Loucy (cell line): Measurements from ENCODE around the gene ABCC4.
"Not testable (repeated sequence)": the region's sequence is repeated elsewhere in the genome, so short reads cannot be mapped to it uniquely, and the experiment has no call there.

Source experiments
- H2AFZ ChIP-seq: fragments of 200-600 bp; sonication (generic); 2 replicates; pipeline ENCODE4 v1.6.0; 2016; ENCODE audit warnings: antibody characterized with exemption, mild to moderate bottlenecking, low read length, moderate library complexity
- H3F3A ChIP-seq: fragments of 200-600 bp; 2 replicates; pipeline ENCODE4 v1.6.0; 2016; ENCODE audit warnings: antibody characterized with exemption, low read depth, mild to moderate bottlenecking
- H3K27me3 ChIP-seq: fragments of 200-600 bp; sonication (generic); 2 replicates; pipeline ENCODE4 v1.6.1; 2014; ENCODE audit warnings: low read length, mild to moderate bottlenecking; ENCODE audit not compliant: insufficient read depth, poor library complexity, severe bottlenecking
- H3K36me3 ChIP-seq: fragments of 200-600 bp; sonication (generic); 2 replicates; pipeline ENCODE4 v1.6.1; 2016; ENCODE audit warnings: low read length; ENCODE audit not compliant: insufficient read depth
- H3K4me1 ChIP-seq: fragments of 200-600 bp; sonication (generic); 2 replicates; pipeline ENCODE4 v1.5.1; 2014; ENCODE audit warnings: low read length, mild to moderate bottlenecking; ENCODE audit not compliant: insufficient read depth, poor library complexity, severe bottlenecking
- H3K4me2 ChIP-seq: fragments of 200-600 bp; sonication (generic); 2 replicates; pipeline ENCODE4 v1.6.0; 2014; ENCODE audit warnings: antibody characterized with exemption, low read length, low read depth, mild to moderate bottlenecking; ENCODE audit not compliant: poor library complexity, severe bottlenecking
- H3K4me3 ChIP-seq: fragments of 200-600 bp; sonication (generic); 2 replicates; pipeline ENCODE4 v1.5.1; 2014; ENCODE audit warnings: low read length, mild to moderate bottlenecking, mixed read lengths; ENCODE audit not compliant: poor library complexity, severe bottlenecking
- H3K79me2 ChIP-seq: fragments of 200-600 bp; sonication (generic); 2 replicates; pipeline ENCODE4 v1.6.1; 2014; ENCODE audit warnings: low read length; ENCODE audit not compliant: insufficient read depth
- H3K9ac ChIP-seq: fragments of 200-600 bp; sonication (generic); 2 replicates; pipeline ENCODE4 v1.6.0; 2014; ENCODE audit warnings: mild to moderate bottlenecking, low read depth, low read length, moderate library complexity; ENCODE audit not compliant: poor library complexity, severe bottlenecking
- H3K9me2 ChIP-seq: fragments of 200-600 bp; sonication (generic); replicated peaks from 2 replicates; pipeline ENCODE4 v1.6.1; 2016; ENCODE audit warnings: low read depth, low read length, mixed read lengths
- H3K9me3 ChIP-seq: fragments of 200-600 bp; sonication (generic); 2 replicates; pipeline ENCODE4 v1.6.1; 2014; ENCODE audit warnings: mild to moderate bottlenecking, antibody characterized with exemption, low read length, low read depth; ENCODE audit not compliant: insufficient read depth
- H4K20me1 ChIP-seq: fragments of 200-600 bp; sonication (generic); 2 replicates; pipeline ENCODE4 v1.6.0; 2014; ENCODE audit warnings: antibody characterized with exemption, low read length, mild to moderate bottlenecking; ENCODE audit not compliant: insufficient read depth, poor library complexity, severe bottlenecking
- CTCF ChIP-seq: fragments of 200-600 bp; sonication (generic); conservative IDR thresholded peaks from 2 replicates; pipeline ENCODE4 v1.5.1; 2014; ENCODE audit warnings: mild to moderate bottlenecking, antibody characterized with exemption, low read length
- EZH2phosphoT487 ChIP-seq: fragments of 200-600 bp; IDR thresholded peaks from 2 replicates; pipeline ENCODE4 v1.6.1; 2018; ENCODE audit warnings: antibody characterized with exemption, mild to moderate bottlenecking, moderate library complexity, borderline replicate concordance

ABCC4 gene

GRCh38 chr13:95276037-95276505 lies 25.2 kb downstream of the ABCC4 start:
- TF ChIP-seq CTCF (no peak), EZH2phosphoT487 (no peak)
- no peaks in the 10 kb centered on the region for H3K4me1 ChIP-seq
- no peak overlapping the region for H2AFZ ChIP-seq
- no peaks in the 10 kb centered on the region for H3K36me3 ChIP-seq
- H3K79me2 ChIP-seq = no peaks in the 10 kb centered on the region
- no peaks in the 10 kb centered on the region for H3K9me2 ChIP-seq
- no peak overlapping the region for H3K9ac ChIP-seq
- H3K9me3 ChIP-seq = no peaks in the 10 kb centered on the region
- H3K4me3 ChIP-seq = no peak overlapping the region
- no peaks in the 10 kb centered on the region for H3K27me3 ChIP-seq
- H3F3A ChIP-seq = no peaks in the 10 kb centered on the region
- H3K4me2 ChIP-seq = no peak overlapping the region
- H4K20me1 ChIP-seq = no peaks in the 10 kb centered on the region

- Histone ChIP-seq H3K9me2 (no peaks in the 10 kb centered on the region), H3K27me3 (no peaks in the 10 kb centered on the region), H3K4me3 (no peak overlapping the region), H4K20me1 (no peaks in the 10 kb centered on the region), H3K36me3 (no peaks in the 10 kb centered on the region), H3K4me2 (no peak overlapping the region), H3K9ac (no peak overlapping the region), H3K9me3 (no peaks in the 10 kb centered on the region), H2AFZ (no peak overlapping the region), H3K79me2 (no peaks in the 10 kb centered on the region), H3F3A (no peaks in the 10 kb centered on the region), H3K4me1 (no peaks in the 10 kb centered on the region)
- no peak for TF ChIP-seq CTCF
Observed at GRCh38 chr13:95275322-95276036, 25.8 kb downstream of the ABCC4 start.

GRCh38 chr13:95273592-95274132 lies 27.6 kb downstream of the ABCC4 start:
- not testable (repeated sequence) for H3F3A ChIP-seq, H3K4me1 ChIP-seq, H3K4me3 ChIP-seq, H3K9ac ChIP-seq, H3K4me2 ChIP-seq, H2AFZ ChIP-seq, H3K79me2 ChIP-seq, H4K20me1 ChIP-seq, H3K36me3 ChIP-seq, H3K27me3 ChIP-seq, H3K9me3 ChIP-seq, H3K9me2 ChIP-seq

GRCh38 chr13:95272076-95272475 lies 29.2 kb downstream of the ABCC4 start:
- H3F3A ChIP-seq, H3K36me3 ChIP-seq, H2AFZ ChIP-seq, H3K9ac ChIP-seq, H3K4me3 ChIP-seq, H3K9me2 ChIP-seq, H3K4me2 ChIP-seq, H4K20me1 ChIP-seq, H3K79me2 ChIP-seq, H3K9me3 ChIP-seq, H3K27me3 ChIP-seq, H3K4me1 ChIP-seq: not testable (repeated sequence)
